SU-DHL-6 (cell line): ENCODE results near the gene IRX4.

Source experiments
- H2AFZ ChIP-seq: fragments of 200-600 bp; sonication (generic); 2 replicates; pipeline ENCODE4 v1.6.1; 2014; ENCODE audit warnings: low read depth, mild to moderate bottlenecking, moderate library complexity, mixed read lengths, antibody characterized with exemption, low read length; ENCODE audit not compliant: severe bottlenecking
- H3F3A ChIP-seq: fragments of 200-600 bp; shearing (Covaris generic); 2 replicates; pipeline ENCODE4 v1.6.0; 2016; ENCODE audit warnings: antibody characterized with exemption, mild to moderate bottlenecking; ENCODE audit not compliant: insufficient read depth
- H3K27ac ChIP-seq: fragments of 200-600 bp; sonication (generic); 2 replicates; pipeline ENCODE4 v1.5.1; 2016; ENCODE audit warnings: low read depth, mild to moderate bottlenecking, low read length, moderate library complexity, mixed read lengths
- H3K27me3 ChIP-seq: fragments of 200-600 bp; sonication (generic), shearing (Covaris generic); 2 replicates; pipeline ENCODE4 v1.6.0; 2014; ENCODE audit warnings: mild to moderate bottlenecking, low read length
- H3K36me3 ChIP-seq: fragments of 200-600 bp; sonication (generic); 2 replicates; pipeline ENCODE4 v1.6.1; 2014; ENCODE audit warnings: mild to moderate bottlenecking, low read length, mixed read lengths
- H3K4me2 ChIP-seq: fragments of 300-600, 200-600 bp; shearing (Covaris generic), sonication (generic); 2 replicates; pipeline ENCODE4 v1.6.0; 2014; ENCODE audit warnings: low read length, low read depth, mild to moderate bottlenecking; ENCODE audit not compliant: poor library complexity, severe bottlenecking
- H3K4me3 ChIP-seq: fragments of 200-600 bp; sonication (generic); 2 replicates; pipeline ENCODE4 v1.5.1; 2014; ENCODE audit warnings: antibody characterized with exemption, low read length, mild to moderate bottlenecking, mixed read lengths; ENCODE audit not compliant: insufficient read depth, poor library complexity, severe bottlenecking
- H3K79me2 ChIP-seq: fragments of 200-600 bp; sonication (generic); 2 replicates; pipeline ENCODE4 v1.6.1; 2014; ENCODE audit warnings: mild to moderate bottlenecking, low read length, moderate library complexity; ENCODE audit not compliant: insufficient read depth
- H3K9ac ChIP-seq: fragments of 200-600 bp; sonication (generic); 2 replicates; pipeline ENCODE4 v1.7.0; 2014; ENCODE audit warnings: mild to moderate bottlenecking, low read length
- H3K9me2 ChIP-seq: fragments of 200-600 bp; sonication (generic); replicated peaks from 2 replicates; pipeline ENCODE4 v1.6.1; 2014; ENCODE audit warnings: low read length; ENCODE audit not compliant: insufficient read depth
- H3K9me3 ChIP-seq: fragments of 200-600 bp; sonication (generic); 2 replicates; pipeline ENCODE4 v1.6.1; 2014; ENCODE audit warnings: low read length, mixed read lengths; ENCODE audit not compliant: insufficient read depth
- H4K20me1 ChIP-seq: fragments of 200-600 bp; sonication (generic); 2 replicates; pipeline ENCODE4 v1.6.1; 2014; ENCODE audit warnings: low read depth, mild to moderate bottlenecking, antibody characterized with exemption, low read length, moderate library complexity, mixed read lengths
- EZH2phosphoT487 ChIP-seq: fragments of 200-600 bp; sonication (generic), shearing (Covaris generic); conservative IDR thresholded peaks from 2 replicates; pipeline ENCODE4 v1.6.1; 2018; ENCODE audit warnings: mild to moderate bottlenecking, antibody characterized with exemption, low read length, moderate library complexity, mixed read lengths
- TF ChIP-seq, protein P1 (sequence below): fragments of 200-600 bp; sonication (generic); IDR thresholded peaks from one replicate; pipeline ENCODE4 v1.5.1; 2017; ENCODE audit warnings: antibody characterized with exemption, mild to moderate bottlenecking, low read length, moderate library complexity; ENCODE audit not compliant: insufficient read depth, poor library complexity, severe bottlenecking

IRX4 gene

GRCh38 chr5:1867114-1867814, 15.5 kb downstream of the IRX4 start:
- H3K27ac ChIP-seq, result no peak overlapping the region
- H4K20me1 ChIP-seq, result no peaks in the 10 kb centered on the region
- H2AFZ ChIP-seq, result no peak overlapping the region
- no peak for TF ChIP-seq EZH2phosphoT487
- TF ChIP-seq, protein P1, sequence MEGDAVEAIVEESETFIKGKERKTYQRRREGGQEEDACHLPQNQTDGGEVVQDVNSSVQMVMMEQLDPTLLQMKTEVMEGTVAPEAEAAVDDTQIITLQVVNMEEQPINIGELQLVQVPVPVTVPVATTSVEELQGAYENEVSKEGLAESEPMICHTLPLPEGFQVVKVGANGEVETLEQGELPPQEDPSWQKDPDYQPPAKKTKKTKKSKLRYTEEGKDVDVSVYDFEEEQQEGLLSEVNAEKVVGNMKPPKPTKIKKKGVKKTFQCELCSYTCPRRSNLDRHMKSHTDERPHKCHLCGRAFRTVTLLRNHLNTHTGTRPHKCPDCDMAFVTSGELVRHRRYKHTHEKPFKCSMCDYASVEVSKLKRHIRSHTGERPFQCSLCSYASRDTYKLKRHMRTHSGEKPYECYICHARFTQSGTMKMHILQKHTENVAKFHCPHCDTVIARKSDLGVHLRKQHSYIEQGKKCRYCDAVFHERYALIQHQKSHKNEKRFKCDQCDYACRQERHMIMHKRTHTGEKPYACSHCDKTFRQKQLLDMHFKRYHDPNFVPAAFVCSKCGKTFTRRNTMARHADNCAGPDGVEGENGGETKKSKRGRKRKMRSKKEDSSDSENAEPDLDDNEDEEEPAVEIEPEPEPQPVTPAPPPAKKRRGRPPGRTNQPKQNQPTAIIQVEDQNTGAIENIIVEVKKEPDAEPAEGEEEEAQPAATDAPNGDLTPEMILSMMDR, result no peak
- H3K9me2 ChIP-seq, result no peaks in the 10 kb centered on the region
- no peaks in the 10 kb centered on the region for H3F3A ChIP-seq
- H3K4me3 ChIP-seq, result no peak overlapping the region
- no peaks in the 10 kb centered on the region for H3K79me2 ChIP-seq
- no peaks in the 10 kb centered on the region for H3K36me3 ChIP-seq
- H3K27me3 ChIP-seq, result no peaks in the 10 kb centered on the region
- no peaks in the 10 kb centered on the region for H3K9me3 ChIP-seq
- no peak overlapping the region for H3K9ac ChIP-seq
- H3K4me2 ChIP-seq, result no peak overlapping the region

DNA sequence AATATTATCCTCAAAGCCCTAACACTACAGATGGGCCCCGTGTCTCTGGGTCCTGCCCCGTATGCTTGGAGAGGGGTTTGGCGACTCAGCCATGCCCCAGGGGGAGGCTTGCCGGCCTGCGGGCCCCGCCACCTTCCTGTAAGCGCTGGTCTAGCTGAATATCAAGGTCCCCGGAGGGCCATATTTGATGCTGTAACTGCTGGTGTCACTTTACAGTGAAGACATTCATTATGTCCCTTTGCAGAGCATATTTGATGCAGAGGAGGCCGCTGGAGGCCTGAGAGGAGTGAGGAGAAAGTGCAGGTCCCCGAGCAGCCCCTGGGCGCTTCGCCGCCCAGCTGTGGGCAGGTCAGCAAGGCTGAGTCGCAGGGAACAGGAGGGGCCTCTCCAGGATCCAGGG, 16.8 kb downstream of the IRX4 start:
- no peak for TF ChIP-seq EZH2phosphoT487
- TF ChIP-seq, protein P1, result no peak
- no peaks in the 10 kb centered on the region for H3F3A ChIP-seq
- H2AFZ ChIP-seq, result no peak overlapping the region
- no peaks in the 10 kb centered on the region for H3K9me2 ChIP-seq
- no peak overlapping the region for H3K9ac ChIP-seq
- no peaks in the 10 kb centered on the region for H3K79me2 ChIP-seq
- no peaks in the 10 kb centered on the region for H3K27me3 ChIP-seq
- H3K27ac ChIP-seq, result no peak overlapping the region
- no peaks in the 10 kb centered on the region for H3K36me3 ChIP-seq
- H3K4me3 ChIP-seq, result no peak overlapping the region
- no peaks in the 10 kb centered on the region for H4K20me1 ChIP-seq
- H3K9me3 ChIP-seq, result no peaks in the 10 kb centered on the region
- no peak overlapping the region for H3K4me2 ChIP-seq

DNA sequence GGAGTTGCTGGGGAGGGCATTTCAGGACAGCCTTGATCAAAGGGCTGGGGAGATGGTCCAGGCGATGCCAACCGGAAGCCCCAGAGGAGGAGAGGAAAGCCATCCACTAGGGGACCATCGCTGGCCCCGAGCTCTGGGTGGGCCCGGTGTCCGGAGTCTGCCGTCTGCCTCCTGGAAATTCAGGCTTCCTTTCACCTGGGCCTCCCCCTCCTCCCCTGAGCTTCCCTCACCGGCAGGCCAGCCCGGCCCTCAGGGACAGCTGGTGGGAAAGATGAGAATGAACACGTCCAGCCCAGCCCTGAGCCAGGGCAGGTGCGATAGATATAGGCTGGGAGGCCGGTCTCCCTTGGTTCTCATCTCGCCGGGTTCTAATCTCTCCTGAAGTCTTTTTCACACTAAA, 17.2 kb downstream of the IRX4 start:
- Histone ChIP-seq H3F3A (no peaks in the 10 kb centered on the region), H3K4me3 (no peak overlapping the region), H3K79me2 (no peaks in the 10 kb centered on the region), H3K27me3 (no peaks in the 10 kb centered on the region), H2AFZ (no peak overlapping the region), H3K9ac (no peak overlapping the region), H3K4me2 (no peak overlapping the region), H3K27ac (no peak overlapping the region), H3K9me3 (no peaks in the 10 kb centered on the region), H3K9me2 (no peaks in the 10 kb centered on the region), H3K36me3 (no peaks in the 10 kb centered on the region), H4K20me1 (no peaks in the 10 kb centered on the region)
- no peak for TF ChIP-seq EZH2phosphoT487
- TF ChIP-seq, protein P1, result no peak
